Uterus (tissue), 4 donors: ENCODE measurements around the gene HOXB5. TPM values are rescaled to one million over a fixed set of nuclear protein-coding genes. Genes with fewer than 3 reads are reported as not detected.

ENCODE experiments used
- DNase-seq, 2 donors: peaks; one replicate each; pipeline ENCODE4 v3.0.0-alpha.2; 2019 to 2020
- H3K27ac ChIP-seq, 2 donors: fragments of 200-600 bp; sonication (generic); 1 replicate in 1 of 2; 2 replicates in 1 of 2; pipeline ENCODE4 v1.5.1; 2016 to 2018
- H3K27me3 ChIP-seq, 2 donors: fragments of 200-600 bp; sonication (generic); one replicate each; pipeline ENCODE4 v1.5.1; 2018 to 2019; ENCODE audit warnings: control low read depth in 1 of 2
- H3K36me3 ChIP-seq, 2 donors: fragments of 200-600 bp; sonication (generic); one replicate each; pipeline ENCODE4 v1.5.1; 2019; ENCODE audit warnings: control low read depth in 1 of 2
- H3K4me1 ChIP-seq, 2 donors: fragments of 200-600 bp; sonication (generic); one replicate each; pipeline ENCODE4 v1.5.1; 2018 to 2019; ENCODE audit warnings: control low read depth in 1 of 2
- H3K4me3 ChIP-seq, 2 donors: fragments of 200-600 bp; sonication (generic); 1 replicate in 1 of 2; 2 replicates in 1 of 2; pipeline ENCODE4 v1.5.1; 2018 to 2019; ENCODE audit warnings: mild to moderate bottlenecking in 1 of 2
- H3K9me3 ChIP-seq, 2 donors: fragments of 200-600 bp; sonication (generic); one replicate each; pipeline ENCODE4 v1.5.1; 2019; ENCODE audit warnings: control low read depth in 1 of 2
- POLR2A ChIP-seq, 2 donors: fragments of 450-650 bp; IDR thresholded peaks; one replicate each; pipeline ENCODE4 v1.6.1; 2016; ENCODE audit warnings: antibody characterized with exemption in 2 of 2, mild to moderate bottlenecking in 1 of 2, moderate library complexity in 1 of 2
- intact Hi-C: fragments of 100-400 bp; cut with DNase I; formaldehyde crosslinking; loops from one replicate; pipeline ENCODE4 v1.15.1; 2023; ENCODE audit warnings: low total_unique reads
- total RNA-seq, 4 donors: library from RNA; depleted of rRNA in 3 of 4; stranded (reverse); fragments of >200 nt in 3 of 4; gene quantifications; one replicate each; pipeline versions ENCODE4 v1.1.0 to v1.2.4, GENCODE V29; 2014 to 2023
- TF ChIP-seq, protein P1 (sequence below), 4 experiments: fragments of 200-600 bp in 2 of 4; fragments of 450-650 bp in 2 of 4; sonication (generic) in 2 of 4; IDR thresholded peaks; one replicate each; pipeline ENCODE4 v1.5.1; 2016 to 2019; ENCODE audit warnings: antibody characterized with exemption in 4 of 4, mild to moderate bottlenecking in 2 of 4, moderate library complexity in 1 of 4
- donor health status: DM: yes; HTN: yes; CAD: no.

Gene HOXB5
- total RNA-seq, 4 donors from 2014 or later: 0.55 to 2.5 (median 0.59) TPM; not detected in 1

DNA sequence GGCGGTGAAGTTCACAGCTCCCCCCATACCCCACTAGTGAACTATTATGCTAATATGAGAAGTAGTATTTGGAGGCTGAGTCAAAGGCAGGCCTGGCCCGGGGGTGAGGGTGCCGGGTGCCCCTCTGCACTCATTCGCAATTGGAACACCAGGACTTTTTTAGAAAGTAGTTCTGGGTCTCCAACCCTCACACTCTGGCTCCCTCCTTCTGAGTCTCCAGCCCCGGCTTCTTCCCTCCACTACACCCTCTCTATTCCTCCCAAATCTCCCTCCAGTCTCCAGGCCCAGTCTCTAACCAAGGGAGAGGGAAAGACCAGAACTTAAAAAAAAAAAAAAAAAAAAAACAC, 37.4 kb downstream of the HOXB5 start:
- no peak for DNase-seq
- intact Hi-C loops: no loop called here
- TF ChIP-seq, protein P1, sequence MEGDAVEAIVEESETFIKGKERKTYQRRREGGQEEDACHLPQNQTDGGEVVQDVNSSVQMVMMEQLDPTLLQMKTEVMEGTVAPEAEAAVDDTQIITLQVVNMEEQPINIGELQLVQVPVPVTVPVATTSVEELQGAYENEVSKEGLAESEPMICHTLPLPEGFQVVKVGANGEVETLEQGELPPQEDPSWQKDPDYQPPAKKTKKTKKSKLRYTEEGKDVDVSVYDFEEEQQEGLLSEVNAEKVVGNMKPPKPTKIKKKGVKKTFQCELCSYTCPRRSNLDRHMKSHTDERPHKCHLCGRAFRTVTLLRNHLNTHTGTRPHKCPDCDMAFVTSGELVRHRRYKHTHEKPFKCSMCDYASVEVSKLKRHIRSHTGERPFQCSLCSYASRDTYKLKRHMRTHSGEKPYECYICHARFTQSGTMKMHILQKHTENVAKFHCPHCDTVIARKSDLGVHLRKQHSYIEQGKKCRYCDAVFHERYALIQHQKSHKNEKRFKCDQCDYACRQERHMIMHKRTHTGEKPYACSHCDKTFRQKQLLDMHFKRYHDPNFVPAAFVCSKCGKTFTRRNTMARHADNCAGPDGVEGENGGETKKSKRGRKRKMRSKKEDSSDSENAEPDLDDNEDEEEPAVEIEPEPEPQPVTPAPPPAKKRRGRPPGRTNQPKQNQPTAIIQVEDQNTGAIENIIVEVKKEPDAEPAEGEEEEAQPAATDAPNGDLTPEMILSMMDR (IDR thresholded peaks at IDR 0.05): no peak
- TF ChIP-seq POLR2A (IDR thresholded peaks at IDR 0.05): no peak
- H3K36me3 ChIP-seq: no peaks in the 10 kb centered on the region
- peak overlapping the region; percentile 67 to 86 for H3K27ac ChIP-seq
- H3K4me3 ChIP-seq: no peak overlapping the region
- no peaks in the 10 kb centered on the region for H3K27me3 ChIP-seq
- H3K9me3 ChIP-seq: no peaks in the 10 kb centered on the region
- peaks cover 3 to 8% of the 10 kb centered on the region in 2 donors for H3K4me1 ChIP-seq

DNA sequence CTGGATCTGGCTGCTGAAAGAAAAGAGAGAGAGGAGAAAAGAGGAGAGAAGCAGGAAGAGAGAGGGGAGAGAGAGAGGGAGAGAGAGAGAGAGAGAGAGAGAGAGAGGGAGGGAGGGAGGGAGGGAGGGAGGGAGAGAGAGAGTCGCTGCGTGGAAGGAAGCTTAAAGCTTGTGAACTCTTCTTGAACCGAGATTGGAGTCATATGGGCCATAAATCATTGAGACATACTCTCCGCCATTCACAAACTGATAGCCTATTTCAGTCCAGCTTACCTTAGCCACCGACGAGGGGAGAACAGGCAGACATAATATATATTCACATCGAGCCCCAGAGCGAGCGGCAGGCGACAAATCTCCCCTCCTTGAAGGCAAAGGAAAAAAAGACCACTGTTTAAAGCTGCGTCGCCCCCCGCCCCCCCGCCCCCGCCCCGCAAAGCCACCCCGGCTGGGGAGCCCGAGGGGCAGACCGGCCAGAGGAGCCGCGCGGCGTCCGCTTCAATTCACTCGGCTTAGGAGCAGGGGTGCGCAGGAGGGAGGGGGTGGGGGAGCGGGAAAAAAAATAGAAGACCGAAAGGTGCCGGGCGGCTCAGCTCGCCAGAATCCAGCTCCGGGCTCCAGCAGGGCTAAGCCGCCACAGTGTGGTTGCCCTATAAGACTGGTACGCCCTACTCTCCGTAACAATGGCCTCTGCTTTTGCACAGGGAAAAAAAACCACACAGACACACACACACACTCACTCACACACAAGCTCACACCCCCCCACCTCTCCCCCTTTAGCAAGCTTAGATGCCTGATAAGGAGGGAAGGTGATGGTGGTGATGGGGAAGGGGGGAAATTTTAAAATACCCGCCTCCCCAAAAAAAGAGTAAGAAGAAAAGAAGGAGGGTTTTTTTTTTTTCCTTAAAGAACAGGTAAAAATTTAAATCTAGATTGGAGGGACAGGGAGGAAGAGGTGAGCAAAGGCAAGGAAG, 38.0 kb downstream of the HOXB5 start:
- DNase-seq: peak in 1 of 2 donors; percentile 45
- intact Hi-C loops: no loop called here
- Histone ChIP-seq H3K4me1 (peaks cover 3 to 8% of the 10 kb centered on the region in 2 donors), H3K9me3 (no peaks in the 10 kb centered on the region), H3K27ac (peak overlapping the region; percentile 67 to 86), H3K4me3 (peak overlapping the region; percentile 35 to 40), H3K36me3 (no peaks in the 10 kb centered on the region), H3K27me3 (no peaks in the 10 kb centered on the region)
- TF ChIP-seq, protein P1 (IDR thresholded peaks at IDR 0.05): peak; percentile 8 to 65 (median 20)
- no peak for TF ChIP-seq POLR2A (IDR thresholded peaks at IDR 0.05)

DNA sequence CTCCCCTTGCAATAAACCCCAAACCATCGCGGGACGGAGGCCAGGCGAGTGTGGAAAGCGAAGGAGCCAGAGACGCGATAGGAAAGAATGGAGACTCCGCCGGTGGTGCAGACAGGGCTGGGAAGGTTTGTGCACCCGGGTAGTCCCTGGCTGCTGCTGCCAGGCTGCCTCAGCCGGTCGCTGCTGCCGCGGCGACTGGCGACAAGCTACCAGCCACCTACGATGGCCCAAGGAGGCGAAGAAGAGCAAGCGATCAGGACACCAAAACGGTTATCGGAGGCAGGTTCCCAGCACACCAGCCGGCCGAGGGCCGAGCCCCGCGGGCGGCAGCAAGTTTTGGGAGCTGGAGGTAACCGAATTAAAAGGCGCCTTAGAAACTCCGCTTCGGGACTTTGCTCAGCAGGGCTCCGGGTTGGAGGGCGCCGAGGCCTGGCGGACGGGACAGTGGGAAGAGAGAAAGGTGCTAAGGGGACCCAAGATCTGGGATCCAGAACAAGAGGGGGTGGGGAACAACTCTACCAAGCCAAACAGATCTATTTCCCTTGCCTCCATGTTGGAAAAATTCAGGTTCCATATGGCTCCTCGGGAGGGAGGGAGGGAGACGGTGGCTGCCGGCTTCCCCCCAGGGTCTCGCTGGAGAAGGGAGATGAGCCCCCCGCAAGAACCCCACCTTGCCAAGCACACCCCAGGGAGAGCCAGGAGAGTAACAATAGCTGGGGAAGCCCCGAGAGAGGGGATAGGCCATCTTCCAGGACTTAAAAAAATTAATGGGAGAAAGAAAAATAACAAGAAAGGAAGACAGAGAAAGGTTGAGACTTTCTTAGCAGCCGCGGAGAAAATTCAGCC, 38.9 kb downstream of the HOXB5 start:
- intact Hi-C loops: no loop called here
- H3K36me3 ChIP-seq: no peaks in the 10 kb centered on the region
- H3K4me3 ChIP-seq: peak overlapping the region; percentile 35 to 40
- no peaks in the 10 kb centered on the region for H3K27me3 ChIP-seq
- no peaks in the 10 kb centered on the region for H3K9me3 ChIP-seq
- TF ChIP-seq POLR2A (IDR thresholded peaks at IDR 0.05): no peak
- TF ChIP-seq, protein P1 (IDR thresholded peaks at IDR 0.05): no peak
- peaks cover 3 to 8% of the 10 kb centered on the region in 2 donors for H3K4me1 ChIP-seq
- no peak for DNase-seq
- H3K27ac ChIP-seq: peak overlapping the region; percentile 67 to 86

DNA sequence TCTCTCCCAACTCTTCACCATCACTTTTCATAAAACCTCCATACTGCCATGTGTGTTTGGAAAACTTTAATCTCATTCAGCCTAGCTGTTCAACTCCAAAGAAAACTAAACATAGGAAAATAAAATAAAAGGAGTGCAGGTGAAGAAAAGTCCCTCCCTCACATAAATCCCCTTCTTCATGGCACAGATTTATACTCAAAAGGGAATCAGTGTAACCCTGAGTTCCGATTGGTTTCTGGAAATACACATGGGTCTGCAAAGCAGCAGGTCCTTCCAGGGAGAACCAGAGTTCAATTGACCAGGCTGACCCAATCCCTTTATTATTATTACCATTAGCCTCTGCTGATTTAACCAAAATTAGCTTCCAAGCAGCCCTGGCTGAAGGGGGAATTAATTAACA, 39.8 kb downstream of the HOXB5 start:
- no peak for DNase-seq
- H3K4me1 ChIP-seq: peaks cover 5 to 8% of the 10 kb centered on the region in 2 donors
- H3K27ac ChIP-seq: peak overlapping the region in 1 of 2 donors; percentile 86
- intact Hi-C loops: no loop called here
- TF ChIP-seq POLR2A (IDR thresholded peaks at IDR 0.05): no peak
- TF ChIP-seq, protein P1 (IDR thresholded peaks at IDR 0.05): no peak
- H3K9me3 ChIP-seq: no peaks in the 10 kb centered on the region
- no peaks in the 10 kb centered on the region for H3K36me3 ChIP-seq
- H3K4me3 ChIP-seq: no peak overlapping the region
- no peaks in the 10 kb centered on the region for H3K27me3 ChIP-seq
